GM19452 (cell line): ENCODE results near the gene CFI.

ENCODE experiments used
- ATAC-seq: cut with Tn5 transposase; IDR thresholded peaks from one replicate; pipeline ENCODE4 v1.9.1; 2021; ENCODE audit not compliant: unreplicated experiment

CFI gene

DNA sequence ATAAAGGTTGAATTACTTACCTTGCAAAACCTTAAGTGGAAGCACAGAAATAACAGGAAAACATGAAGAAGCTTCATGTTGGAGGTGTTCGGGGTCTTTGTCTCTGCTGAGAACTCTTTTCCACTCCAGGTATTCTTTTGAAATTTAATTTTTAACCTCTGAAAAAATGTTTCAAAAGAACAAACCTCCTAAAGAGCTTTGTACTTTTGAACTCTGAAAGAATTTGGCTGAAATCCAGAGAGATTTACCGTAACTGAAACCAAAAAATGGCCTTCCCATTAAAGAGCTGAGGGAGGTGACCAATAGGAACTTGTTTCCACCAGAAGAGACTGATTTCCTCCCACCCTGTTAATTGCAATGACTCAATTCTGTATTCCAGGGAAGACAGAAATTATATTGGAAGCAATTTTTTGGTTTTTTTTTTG, at the start of gene CFI:
TSS of gene CFI (minus strand) at position 105 of the 425 bp plus-strand sequence. CDS start at position 77, 28 bp downstream.
- no peak for ATAC-seq

DNA sequence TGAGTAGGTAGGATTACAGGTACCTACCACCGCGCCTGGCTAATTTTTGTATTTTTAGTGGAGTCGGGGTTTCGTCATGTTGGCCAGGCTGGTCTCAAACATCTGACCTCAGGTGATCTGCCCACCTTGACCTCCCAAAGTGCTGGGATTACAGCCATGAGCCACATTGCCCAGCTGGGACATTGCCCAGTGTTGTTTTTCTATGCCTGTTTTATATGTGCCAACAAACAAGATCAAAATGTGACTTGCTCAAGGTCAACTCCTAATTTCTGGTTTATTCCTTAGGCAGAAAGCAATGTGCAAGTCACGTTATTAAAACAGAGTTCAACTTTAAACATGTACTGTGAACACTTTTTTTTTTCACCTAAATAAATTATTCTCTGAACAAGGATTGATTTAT, 48.8 kb upstream of the CFI start:
- ATAC-seq, result no peak

DNA sequence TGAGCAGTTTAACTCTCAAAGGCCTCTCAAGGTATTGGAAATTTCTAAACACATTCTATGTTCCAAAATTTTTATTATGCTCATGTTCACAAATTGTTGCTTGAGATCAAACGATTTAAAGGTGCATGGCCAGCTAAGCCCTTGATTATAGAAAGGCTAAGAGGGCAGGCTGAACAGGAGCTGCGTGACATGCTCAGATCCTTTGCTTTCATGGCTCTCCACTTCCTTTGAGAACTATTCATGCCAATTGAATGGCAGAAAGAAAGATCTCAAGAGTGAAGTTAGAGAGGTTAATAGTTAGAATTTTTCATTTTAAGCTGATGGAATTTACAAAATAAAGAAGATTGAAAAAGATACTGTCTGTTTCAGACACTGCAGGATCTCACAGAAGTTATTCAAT, 46.7 kb upstream of the CFI start:
- ATAC-seq, result no peak

DNA sequence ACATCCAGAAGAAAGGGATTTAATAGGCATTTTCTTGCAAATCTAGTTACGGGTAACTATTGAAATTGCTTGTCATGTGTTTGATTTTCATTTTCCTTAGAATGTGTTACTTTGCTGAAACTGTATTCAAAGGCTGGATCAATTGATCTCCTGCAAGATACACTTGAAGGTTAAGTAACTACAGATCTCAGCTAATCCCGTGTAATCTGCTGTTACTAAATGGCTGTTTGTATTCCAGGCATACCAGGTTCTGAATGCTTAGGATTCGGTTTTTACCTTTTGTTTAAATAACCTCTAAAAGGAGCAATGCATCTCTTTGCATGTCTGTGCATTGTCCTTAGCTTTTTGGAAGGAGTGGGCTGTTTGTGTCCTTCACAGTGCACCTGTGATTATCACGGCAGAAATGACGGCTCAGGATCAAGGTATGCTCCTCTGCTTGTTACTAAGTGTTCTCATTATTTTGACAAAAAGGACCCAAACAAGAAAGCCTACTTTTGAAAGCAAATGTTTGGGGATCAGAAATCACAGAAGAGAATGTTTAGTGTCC, 46.2 kb upstream of the CFI start, which contains the start of gene LRIT3:
TSS of gene LRIT3 (plus strand) at position 212 of the 547 bp plus-strand sequence. CDS start at position 307, 95 bp downstream.
- ATAC-seq, result no peak

DNA sequence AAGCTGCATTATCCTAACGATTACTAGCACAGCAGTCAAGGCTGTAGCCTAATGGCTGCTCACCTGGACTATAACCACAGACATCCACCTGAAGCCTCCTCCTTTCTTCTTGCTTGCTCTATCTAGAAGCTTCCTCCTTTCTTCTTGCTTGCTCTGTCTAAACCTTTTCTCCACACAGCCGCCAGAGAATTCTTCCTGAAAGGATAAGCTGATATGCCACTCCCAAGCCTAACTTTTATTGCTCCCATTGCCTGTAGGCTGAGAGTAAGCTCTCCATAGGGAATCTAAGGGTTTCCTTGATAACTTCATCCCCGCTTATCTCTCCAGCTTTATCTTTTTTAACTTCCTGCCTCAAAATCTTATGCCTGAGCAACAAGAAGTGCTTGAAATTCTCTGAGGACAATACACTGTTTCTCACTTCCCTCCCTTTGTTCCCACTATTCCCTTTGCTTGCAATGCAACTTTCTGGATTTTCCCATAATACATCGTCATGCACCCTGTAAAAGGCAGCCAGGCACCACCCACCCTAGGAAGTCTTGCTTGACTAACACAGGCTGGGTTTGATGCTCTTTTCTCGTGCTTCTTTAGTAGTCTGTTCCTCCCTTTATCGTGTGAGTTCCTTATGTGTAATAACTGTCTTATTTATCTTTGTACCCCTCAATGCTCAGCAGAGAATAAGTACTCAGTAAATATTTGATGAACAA, 44.7 kb upstream of the CFI start:
- no peak for ATAC-seq

DNA sequence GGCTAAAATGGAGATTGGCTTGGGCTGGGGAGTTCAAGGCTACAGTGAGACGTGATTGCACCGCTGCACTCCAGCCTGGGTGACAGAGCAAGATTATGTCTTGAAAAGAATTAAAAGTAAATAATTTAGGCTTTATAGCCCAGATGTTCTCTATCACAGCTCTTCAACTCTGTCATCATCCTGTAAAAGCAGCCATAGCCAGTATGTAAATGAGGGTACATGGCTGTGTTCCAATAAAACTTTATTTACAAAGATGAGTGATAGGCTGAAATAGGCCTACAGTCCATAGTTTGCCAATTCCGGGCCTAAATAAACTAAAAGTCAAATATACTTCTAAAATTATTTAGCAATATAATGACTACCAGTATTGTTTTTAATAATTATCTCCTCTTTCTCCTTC, 35.2 kb upstream of the CFI start:
- no peak for ATAC-seq

DNA sequence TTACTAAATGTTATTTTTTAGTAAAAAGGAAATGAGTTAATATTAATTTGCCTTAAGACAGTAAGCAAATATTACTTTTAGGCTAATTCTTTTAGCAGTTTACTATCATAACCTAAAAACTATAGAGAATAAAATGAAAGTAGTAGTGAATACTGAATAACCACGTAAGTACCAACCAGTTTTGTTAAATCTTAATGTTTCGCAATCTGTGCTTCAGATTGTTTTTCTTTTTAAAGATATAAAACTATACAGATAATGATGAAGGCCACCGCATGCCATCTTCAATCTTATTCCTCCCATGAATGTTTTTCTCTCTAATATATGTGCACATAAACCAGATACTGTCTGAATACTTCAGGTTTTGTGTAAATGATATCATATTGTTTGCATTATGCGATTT, 32.0 kb upstream of the CFI start:
- no peak for ATAC-seq

DNA sequence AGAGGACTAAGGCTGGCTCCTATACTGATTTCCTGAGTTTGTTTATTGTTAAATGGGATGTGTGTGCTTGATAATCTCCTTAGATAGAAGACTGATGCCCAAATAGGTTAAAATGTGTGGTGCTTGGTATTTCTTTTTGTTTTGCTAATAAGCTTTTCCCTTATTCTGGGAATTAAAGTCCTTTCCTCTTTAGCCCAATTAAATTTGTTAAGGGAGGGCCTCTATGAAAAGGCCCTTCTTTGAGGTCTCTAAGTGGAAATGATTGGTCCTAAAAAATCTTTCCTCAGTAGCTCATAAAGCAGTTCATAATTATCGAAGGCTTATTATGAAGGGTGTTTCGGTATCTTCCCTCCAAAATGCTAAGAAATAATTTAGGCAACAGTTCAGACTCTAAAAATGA, 25.9 kb upstream of the CFI start, which contains the start of gene RRH:
TSS of gene RRH (plus strand) at position 301 of the 400 bp plus-strand sequence. CDS start at position 357, 56 bp downstream.
- ATAC-seq, result no peak

DNA sequence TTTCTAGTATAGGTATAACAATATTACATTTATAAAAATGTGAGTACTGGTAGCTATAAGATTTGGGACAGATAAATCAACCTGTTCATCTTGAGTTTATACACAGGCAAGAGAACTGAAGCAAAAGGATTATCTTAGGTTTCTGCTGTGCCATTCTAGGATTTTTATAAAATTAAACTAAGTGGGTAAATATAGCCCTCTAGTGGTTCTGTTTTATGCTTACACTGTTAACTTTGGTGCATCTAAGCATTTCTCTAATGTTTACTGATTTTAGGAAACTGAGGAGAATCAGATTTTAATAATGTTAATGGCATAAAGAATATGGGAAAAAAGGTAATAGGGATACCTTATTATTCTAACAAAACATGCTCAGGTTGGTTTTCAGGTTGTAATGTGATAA, 24.9 kb upstream of the CFI start:
- ATAC-seq, result no peak

DNA sequence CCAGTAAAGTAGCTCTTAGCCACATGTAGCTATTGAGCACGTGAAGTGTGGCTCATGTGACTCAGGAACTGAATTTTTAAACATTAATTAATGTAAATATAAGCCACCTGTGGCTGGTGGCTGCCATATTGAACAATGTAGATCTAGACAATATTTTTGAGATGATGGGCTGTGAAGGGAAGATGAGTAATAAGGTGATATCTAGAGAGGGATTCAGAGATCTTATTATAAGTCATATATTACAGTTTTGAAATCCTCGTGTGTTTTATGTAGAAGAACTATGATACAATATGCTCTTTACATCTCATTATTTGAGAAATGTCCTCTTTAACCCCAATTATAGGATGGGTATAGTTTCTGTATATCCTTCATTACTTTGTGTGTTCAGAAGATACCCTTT, 19.4 kb upstream of the CFI start:
- no peak for ATAC-seq

DNA sequence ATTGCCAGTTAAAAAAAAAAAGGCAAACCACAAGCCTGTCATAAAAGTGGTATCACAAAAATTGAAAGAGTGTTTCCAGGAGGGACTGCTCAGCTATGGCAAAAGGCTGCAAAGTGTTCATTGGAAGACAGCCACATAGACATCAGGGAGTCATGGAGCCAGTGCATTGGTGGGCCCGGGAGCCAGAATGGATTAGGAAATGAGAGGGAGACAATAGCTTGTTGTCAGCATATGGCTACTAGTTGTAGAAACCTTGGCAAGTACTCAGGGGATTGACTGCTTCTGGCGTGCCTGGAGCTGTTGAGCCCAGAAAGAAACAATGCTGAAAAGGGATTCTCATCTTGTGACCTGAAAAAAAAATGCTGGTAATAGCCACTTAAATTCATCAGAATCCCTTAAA, 18.8 kb upstream of the CFI start:
- no peak for ATAC-seq

DNA sequence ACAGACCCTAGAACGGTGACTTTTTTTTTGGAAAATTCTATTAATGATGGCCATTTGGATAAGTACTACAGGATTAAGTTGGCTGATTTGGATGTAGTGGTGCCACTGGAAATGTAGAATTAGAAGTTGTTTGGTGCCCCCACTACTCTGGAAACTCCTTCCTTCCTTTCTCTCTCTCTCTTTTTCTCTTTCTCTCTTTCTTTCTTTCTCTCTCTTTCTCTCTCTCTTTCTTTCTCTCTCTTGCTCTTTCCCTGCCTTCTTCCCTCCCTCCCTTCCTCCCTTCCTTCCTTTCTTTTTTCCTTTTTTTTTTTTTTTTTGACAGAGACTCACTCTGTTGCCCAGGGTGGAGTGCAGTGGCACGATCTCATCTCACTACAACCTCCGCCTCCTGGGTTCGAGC, 16.5 kb upstream of the CFI start:
- no peak for ATAC-seq

DNA sequence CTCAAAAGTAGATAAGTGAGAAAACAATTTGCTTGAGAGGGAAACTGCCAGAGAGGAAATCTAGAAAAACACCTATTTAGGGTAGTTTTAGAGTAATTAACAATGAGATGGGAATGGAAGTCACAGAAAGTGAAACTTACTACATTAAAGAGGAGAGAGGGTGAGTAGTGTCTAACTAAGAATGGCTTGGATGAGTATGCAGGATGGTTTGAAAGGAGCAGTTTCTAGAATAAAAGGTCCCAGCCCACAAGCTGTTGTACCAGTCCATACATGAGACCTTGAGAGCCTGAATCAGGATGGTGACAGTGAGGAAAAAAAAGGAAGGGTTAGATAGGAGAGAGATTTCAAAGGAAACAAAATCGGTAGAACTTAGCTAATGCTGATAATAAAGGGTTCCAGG, 15.1 kb upstream of the CFI start:
- ATAC-seq, result no peak

DNA sequence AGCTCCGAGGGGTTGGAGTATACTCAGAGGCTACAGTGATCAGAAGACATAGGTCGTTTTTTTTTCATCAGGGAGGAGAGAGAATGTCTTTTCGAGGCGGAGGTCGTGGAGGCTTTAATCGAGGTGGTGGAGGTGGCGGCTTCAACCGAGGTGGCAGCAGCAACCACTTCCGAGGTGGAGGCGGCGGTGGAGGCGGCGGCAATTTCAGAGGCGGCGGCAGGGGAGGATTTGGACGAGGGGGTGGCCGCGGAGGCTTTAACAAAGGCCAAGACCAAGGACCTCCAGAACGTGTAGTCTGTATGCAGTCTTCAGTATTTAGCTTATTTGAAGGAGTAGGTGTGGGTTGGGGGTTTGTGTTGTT, 14.3 kb upstream of the CFI start:
- ATAC-seq, result no peak

DNA sequence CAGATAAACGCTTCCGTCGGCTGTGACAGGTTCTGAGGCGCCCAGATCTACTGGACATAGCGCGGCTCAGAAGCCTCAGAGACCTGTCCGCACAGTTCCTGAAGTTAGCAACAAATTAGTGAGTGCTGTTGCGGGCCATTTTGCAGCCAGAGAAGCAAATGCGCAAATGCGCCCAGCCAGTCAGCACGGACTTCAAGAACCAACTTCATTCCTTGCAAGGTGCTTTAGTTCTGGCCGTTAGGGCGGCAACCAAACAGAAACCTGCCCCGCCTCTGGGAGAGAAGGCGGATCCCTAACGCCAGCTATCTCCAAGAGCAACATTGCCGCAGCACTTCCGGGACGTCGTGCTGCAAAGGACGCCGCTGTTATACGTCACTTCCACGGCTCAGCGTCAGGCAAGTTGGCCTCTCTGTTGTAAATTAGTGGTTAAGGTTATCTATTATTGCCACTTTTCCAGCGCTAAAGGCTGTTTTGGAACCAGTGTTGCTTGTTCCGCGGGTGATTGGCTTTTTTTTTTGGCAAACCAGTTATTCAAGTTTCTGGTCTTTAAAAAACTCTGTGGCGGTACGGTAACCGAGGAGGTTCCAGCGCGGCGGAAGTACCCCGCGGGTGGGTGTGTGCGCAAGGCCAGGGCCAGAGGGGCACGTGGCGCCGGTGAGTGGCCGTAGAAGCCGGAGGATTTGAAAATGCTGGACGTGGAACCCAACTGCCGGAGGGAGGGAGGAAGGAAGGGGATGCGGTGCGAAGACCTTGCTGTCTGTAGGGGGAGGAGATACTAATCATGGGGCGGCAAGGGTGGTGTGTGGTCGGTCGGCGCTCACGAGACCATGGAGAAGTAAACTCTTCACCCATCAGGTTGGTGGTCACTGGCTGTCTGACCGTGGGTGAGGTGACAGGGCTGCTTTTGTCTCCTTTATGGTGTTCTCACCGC, 13.6 kb upstream of the CFI start, which contains the start of gene GAR1:
TSS of gene GAR1 (plus strand) at position 612 of the 931 bp plus-strand sequence. CDS start 403 bp downstream, outside the sequence.
- peak; percentile 100 for ATAC-seq

DNA sequence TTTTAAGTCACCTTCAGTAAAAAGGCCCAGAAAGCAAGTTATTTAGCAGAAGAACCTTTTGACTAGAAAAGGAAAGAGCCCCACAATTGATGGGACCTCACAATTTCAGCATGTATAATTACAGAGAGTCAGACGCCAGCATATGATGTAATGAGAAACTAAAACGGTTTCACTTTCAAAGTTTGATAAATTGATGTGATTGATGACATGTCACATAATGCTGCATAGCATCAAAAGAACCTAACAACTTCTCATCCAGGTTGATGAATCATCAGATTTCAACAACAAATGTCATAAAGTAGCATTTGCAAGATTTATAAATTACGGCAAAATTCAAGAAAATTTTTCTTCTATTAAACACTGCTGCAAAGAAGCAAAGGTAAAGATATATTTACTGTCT, 9.9 kb upstream of the CFI start:
- no peak for ATAC-seq

DNA sequence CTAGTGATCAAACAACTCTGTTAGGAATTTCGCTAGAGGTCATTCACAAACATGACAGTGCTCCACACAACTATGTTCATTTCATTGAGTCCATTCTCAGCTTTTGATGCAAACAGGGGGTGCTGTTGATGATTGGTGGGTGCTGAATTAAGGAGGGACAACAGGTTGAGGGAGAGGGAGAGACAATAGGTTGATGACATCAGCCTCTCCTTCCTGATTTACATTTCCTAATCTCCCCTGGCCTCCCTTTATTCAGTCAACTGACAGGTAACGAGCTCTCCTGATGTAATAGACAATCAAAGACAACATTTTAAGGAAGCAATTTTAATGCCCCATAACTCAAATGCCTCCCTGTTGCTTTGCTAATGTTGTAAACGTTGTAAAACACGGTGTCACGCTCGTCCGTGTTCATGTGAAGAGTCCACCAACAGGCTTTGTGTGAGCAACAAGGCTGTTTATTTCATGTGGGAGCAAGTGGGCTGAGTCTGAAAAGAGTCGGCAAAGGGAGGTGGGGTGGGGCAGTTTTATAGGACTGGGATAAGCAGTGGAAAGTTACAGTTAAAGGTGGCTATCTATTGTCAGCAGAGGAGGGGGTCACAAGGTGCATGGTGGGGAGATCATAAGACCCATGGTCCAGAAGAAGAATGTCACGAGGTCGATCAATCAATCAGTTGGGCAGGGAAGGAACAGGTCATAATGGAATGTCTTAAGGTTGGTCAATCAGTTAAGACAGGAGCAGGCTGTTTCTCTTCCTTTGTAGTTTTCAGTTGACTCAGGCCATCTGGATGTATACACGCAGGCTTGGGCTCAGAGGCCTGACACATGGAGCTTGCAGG, 9.0 kb upstream of the CFI start:
- no peak for ATAC-seq

DNA sequence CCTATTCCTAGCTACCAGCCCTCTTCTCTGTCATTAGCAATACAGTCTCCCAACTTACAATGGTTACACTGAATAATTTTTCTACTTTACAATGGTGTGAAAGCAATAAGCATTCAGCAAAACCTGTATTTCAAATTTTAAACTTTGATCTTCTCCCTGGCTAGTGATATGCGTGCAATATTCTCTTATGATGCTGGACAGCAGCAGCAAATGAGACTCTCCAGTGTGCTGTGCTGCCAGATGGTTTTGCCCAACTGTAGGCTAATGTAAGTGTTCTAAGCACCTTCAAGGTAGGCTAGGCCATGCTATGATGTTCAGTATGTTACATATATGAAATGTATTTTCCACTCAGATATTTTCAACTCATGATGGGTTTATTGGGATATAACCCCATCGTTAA, 7.9 kb upstream of the CFI start:
- no peak for ATAC-seq

DNA sequence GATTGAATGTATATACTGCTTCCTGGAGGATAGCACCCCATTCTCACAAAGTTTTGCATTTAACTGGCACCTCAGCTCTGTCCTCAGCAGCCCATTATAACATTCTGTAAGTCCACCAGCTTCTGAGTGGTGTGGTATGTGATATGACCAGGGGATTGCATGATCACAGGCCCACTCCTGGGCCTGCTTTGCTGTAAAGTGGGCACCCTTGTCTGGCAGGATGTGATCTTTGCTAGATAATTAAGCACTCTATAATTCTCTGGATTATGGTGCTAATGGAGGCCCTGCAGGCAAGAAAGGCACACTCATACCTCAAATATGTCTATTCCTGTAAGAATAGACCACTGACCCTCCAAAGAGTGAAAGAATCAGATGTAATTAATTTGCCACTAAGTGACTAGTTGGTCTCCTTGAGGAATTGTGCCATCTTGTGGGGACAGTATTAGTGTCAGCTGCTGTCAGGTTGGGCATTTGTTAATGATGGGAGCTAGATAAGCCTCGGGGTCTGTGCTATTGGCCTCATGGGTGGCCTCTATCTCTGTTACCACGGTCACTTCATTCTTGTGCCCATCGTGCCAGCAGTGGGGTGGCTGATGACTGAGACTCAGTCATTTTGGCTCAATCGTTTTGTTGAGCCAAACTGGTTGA, 2.2 kb upstream of the CFI start:
- peak; percentile 77 for ATAC-seq

DNA sequence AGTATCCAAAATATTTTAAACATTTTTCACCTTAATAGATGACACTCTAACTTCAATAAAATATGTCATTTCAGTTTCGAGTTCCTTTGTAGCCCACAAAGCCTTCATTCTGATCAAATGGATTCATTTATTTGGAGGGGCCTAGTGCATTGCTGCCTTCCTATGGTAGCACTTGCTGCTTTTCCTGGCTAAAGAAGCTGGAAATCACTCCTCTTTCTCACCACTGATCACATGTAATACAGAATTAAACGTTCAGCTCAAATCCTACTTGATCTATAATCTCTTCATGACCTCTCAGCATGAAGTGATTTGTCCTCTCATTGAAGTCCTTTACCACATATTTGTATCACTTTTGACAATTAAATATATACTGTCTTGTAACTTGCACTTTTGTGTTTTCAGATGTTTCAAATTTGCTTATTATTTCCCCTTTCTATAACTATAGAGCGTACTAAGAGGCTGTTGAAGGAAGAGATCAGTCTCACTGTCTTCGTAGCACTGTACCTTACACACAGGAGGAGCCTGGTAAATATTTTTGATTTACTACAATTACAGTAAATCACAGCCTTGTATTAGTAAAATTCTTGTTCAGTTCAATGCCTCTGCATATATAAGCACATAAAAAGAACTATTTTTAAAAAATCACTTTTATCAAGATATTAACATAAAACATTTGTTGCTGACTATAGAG, 555 bp downstream of the CFI start:
- no peak for ATAC-seq
